ENCODE data around the gene ARF3. TPM values are rescaled to one million over a fixed set of nuclear protein-coding genes. Genes with fewer than 3 reads are reported as not detected.

The ARF3 gene
- total RNA-seq: 24.6 TPM

DNA sequence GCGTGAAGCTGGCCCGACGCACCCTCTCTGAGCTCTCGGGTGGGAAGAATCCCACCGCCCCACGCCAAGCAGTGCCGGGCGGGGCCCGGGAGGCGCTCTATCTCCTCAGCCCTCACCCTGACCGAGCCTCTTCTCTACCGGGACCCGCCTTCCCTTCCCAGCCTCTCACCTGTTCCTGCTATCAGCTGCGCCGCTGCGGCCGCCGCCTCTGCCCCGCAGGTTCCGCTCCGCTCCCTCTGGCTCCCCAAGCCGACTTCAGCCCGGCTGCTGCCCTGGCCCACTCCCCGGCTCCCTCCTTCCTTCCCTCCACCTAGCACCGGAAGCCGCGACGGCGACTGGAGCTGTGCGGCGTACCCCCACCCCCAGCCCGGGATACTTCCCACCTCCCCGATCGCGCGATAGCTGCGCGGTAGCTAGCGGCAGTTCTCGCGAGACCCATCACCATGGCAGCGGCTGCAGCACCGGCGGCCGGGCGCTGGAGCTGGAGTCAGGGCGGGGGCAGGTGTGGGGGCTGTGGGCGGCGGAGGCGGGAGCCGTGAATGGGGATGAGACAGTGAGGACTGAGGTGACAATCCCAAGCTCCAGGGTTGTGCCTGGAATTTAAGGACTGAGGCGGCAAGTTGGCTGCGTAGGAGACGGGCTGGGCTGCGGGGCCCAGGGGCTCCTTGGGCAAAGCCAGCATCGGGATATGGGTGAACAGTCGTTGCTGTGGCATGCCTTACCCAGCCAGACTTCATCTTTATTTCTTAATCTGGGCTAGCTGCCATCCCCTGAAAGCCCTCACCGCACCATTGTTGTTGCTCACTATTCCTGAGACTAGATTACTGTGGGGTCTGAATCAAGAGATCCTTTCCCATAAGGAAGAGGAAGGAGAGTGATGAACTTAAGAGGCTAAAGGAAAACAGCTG lies at the start of gene ARF3:
Gene ARF3 (minus strand): TSS at position 347 of the 908 bp plus-strand sequence. CDS start 16,392 bp downstream, outside the sequence.
- DNase-seq: peak; percentile 93

DNA sequence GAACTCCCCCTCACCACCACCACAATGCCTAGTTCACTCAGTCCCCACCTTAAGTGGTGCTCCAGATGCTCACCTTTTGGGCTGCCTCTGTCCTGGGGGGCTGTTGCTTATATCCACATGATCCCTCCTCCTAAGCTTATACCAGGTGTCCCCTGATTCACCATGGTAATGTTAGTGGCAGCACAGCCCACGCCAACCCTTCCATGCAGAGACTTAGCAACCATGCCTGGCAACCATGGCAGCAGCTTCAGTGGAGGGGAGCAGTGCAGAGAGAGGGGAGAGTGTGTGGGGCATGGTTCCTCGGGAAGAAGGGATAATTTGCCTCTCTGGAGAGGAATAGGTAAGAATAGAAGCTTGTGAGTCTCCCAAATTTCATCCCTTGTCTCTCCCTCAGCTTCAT lies 43.1 kb upstream of the ARF3 start:
- DNase-seq: no peak

DNA sequence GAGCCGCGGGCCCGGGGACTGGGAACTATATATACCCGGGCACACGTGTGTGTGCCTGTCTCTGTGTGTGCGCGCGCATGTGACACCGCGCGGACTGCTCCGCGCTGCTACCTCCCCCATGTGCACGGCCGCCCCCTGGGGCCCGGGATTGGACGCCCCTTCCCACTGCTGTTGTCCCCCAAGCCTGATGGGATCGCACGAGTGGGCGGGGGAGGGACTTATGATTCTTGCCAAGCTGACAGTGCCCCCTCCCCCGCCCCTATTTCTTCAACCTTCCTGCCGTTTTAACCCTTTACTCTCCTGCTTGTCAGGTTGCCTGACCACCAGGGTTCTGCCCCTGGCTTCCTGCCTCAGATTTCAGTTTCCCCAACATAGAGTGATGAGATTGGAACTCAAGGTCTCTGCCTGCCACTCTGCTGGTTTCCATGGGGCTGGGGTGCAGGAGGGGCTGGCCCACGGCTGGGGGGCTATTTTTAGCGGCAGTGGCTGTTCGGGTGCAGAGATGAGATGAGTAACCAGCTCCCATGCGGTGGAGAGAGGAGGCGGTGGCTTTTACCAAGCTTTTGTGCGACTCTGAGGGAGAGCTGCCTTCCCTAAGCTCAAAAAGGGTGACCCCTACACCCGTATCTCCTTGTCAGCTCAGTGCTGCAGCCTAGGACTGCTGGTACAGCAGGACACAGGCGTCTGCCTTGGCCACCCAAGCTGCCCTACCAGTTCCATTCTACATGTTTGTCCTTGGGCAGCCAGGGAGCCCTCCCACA lies 42.3 kb upstream of the ARF3 start, which contains the start of gene DDN:
Gene DDN (minus strand): TSS at position 5 of the 761 bp plus-strand sequence. CDS start 88 bp downstream, outside the sequence.
- DNase-seq: no peak

DNA sequence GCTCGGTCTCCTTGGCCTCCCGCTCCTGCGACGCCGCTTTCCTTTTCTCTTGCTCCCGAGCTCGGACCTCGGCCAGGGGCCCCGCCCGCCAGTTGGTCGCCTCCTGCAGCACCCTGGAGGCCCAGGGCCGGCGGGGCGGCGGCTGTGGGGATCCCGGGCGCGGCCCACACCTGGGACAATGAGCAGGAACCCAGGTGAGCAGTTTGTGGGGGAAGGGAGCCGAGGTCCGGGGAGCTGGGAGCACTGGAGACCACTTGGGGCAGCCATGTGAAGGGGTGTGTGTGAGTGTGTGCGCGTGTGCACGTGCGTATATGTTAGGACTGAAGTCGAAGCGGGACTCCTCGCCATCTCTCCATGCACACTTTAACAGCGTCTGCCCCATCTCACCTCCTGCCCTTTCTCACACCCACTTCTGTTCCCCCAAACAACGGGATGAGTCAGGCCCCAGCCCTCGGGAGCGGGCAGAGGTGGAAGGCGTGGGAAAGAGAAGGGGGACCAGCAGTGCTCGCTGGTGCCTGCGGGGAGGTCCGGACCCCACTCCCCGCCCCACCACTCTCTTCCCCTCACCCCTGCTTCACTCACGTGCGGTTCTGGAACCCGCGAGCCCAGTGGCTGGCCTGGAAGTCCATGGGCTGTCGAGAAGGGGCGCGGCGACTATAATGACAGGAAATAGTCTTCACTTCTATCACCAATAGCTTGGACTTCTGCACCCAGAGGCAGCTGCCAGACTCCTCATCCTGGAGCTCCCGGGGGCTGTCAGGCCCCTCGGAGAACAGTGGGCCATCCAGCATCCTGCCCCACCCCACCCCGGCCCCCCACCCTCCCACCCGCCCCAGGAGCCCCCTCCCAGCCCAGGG lies 41.4 kb upstream of the ARF3 start:
- no peak for DNase-seq

DNA sequence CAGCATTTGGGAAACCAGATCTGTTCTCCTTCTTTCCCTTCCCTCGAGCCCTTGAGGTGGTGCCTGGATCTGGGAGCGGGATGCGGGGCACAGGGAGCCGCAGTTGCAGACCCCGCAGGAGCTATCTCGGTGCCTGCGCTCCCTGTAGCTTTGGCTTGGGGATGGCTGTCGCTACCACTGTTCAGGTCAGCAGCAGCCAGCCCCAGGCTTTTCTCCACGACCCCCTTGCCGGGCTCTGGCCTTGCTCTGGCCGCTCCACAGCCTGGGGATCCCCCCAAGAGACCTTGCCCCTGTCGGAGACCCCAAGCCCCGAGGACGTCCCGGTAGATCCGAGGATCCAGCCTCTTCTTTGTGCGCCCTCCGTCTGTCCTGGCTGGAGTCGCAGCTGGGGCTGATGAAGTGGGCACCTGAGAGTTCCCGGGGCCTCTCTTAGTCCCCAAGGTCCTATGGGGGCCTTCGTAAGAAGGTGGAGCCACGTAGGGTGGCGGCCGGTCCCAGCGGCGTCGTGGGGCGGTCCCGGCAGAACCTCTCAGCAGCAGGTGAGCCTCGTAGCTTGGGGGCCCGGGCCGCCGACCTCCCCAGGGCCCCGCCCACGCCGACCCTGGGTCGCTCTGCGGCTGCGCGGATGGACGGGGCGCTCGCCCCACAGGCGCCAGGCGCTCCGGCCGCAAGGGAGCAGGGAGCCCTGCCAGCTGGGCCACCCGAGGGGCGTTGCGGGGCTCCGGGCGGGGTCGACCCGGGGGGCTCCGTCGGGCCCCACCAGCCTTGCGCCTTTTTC lies 40.6 kb upstream of the ARF3 start:
- DNase-seq: no peak

DNA sequence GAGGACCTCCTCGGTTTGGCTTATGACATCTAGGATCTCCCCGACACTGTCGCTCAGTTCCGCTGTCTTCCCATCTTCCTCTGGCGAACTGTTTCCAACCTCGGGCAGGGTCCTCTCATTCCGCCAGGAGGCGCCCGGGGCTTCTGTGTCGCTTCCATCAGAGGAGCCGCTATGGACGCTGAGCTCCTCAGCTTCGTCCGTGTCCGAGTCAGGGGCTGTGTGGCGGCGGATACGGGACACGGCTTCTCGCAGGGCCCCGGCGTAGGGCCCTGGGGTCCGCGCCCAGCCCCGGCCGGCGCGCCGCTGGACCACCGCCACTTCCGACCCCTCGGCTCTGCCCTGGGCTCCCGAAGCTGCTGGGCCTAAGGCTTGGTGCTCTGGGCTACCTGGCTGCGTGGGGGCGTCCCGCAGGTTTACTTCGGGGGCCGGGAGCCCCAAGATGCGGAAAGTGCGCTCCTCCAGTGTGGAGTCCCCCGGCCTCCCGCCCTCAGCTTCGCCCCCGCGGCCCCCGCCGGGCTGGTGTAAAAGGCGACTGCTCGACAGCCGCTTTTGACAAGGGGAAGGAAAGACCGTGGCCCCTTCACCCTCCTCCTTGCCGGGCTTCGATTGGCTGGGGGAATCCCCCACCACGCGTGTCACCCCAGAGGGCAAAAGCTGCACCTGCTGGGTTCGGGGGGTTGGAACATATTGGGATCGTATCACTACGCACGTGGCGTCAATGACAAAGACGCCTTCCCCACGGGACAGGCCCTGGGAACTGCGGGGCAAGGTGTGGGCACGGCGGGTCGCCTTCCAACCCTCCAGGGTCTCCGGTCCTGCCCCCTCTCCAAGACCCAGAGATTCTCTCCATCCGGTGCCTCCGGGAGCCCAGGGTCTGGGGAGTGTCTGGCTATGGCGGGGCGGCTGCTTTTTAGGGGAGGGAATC lies 39.8 kb upstream of the ARF3 start:
- peak; percentile 49 for DNase-seq

DNA sequence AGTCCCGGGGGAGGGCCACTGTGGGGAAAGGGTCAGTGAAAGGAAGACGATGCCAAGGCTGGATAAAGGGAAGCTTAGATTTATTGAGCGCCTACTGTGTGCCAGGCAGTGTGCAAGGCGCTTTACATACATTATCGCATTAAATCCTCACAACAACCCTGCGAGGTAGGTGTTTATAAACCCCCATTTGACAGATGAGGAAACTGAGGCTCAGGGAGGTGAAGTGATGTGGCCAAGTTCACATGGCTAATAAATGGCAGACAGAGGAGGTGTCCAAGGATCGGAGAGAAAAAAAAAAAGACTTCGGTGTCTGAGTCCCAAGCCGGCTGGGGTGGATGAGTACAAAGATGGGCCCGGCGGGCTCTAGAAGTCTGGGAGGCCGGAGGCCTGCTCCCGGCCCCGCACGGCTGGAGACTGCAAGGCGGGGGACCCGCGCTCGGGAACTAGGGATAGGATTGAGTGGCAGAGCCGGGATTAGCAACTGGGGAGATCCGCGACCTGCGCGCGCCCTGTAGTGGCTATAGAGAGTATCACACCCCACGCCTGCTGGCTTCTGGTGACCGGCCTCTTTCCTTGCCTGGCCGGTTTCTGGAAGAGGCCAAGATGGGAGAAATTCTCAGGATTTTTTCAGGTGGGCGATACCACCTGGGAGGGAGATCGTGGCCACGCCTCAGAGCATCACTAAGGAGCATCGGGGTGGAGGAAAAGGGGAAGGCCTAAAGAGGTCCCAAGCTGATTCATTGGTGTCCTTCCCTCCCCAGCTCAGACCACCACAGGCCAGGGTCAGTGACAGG lies 38.0 kb upstream of the ARF3 start:
- peak; percentile 54 for DNase-seq

DNA sequence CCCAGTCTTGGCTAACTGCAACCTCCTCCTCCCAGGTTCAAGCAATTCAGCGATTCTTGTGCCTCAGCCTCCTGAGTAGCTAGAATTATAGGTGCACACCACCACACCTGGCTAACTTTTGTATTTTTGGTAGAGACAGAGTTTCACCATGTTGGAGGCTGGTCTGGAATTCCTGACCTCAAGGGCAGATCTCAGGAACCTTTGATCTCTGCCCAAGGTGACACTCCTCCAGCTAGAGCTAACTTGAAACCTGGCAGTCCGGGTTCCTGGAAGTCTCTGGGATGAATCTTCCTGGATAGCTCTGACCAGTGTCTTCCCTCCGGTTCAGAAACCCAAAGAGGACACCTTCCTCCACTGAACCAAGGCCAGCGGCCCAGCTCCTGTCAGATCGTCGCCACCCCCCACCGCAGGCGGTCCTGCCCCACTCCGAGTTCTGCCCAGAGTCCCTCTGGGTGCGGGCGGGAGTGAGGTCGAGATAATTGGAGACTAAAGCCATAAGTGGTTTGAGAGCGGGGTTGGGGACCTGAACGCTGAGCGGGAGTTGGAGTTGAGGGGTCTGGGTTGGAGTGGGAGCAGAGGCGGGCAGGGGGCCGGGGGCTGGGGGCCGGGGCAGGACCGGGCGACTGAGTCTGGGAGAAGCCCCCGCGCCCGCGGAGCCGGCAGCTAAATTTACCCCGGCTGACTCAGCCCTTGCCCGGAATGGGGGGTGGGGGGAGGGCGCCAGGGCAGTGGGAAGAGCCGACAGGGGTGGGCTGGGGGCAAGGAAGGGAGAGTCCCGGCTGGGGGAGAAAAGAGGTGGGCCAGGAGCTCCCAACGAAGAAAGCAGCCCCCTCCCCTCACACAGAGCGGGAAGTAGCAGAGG lies 37.2 kb upstream of the ARF3 start:
- DNase-seq: no peak

DNA sequence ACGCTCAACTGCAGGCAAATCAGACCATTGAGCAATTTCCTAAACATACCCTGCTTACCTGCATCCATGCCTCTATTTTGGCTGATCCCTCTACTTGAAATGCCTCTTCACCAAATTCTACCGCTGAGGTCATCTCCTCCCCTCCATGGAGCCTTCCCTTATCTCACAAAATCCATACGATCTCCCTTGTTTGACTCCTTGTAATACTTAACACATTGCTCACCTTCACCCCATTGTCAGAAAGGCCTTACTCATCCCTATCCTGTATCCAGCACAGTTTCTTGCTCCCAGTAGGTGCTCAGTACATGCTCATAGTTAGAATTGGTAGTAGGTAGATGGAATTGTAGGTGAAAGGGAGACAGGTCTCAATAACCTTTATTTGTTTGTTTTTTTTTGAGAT lies 36.5 kb upstream of the ARF3 start:
- DNase-seq: no peak

DNA sequence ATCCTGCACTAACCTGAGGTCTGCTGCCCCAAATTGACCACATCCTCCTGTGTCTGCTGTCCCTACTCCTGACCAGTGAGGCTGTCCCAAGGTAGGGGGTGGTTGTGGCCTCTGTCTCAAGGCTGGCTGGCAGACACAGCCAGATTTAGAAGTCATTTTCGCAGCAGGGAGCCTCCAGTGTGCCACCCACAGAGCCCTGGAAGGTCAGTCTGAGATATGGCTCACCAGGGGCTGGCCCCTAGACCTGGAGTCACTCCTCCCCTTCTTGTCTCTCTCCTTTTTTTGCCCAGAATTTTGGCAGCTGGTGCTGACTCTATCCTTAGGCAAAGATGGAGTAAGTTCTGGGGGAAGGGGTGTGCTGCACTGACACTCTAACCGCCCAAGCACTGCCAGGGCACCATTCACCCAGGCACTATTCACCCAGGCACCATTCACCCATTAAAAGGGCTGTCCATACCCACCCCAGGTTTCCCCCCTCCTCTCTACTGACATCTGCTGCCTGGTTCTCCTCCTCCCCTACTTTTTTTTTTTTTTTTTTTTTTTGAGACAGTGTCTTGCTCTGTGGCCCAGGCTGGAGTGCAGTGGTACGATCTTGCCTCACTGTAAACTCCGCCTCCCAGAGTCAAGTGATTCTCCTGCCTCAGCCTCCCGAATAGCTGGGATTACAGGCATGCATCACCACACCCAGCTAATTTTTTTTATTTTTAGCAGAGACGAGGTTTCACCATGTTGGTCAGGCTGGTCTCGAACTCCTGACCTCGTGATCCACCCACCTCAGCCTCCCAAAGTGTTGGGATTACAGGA lies 34.2 kb upstream of the ARF3 start:
- no peak for DNase-seq

DNA sequence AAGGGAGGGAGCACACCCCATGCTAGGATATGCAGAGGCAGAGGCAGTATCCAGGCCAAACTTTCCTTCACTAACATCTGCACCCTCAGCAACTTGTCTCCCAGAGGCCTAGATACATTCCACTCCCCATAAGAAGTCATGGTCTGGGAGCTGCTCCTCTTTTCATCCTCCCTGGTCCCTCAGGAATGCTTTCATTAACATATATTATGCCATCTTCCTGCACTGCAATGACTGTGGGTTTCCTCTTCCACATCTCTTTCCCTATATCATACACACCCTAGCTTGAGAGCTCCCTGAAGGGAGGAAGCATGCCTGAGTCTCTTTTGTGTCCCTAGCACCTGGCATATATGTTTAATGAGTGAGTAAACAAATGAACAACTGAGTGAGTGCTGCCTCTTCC lies 33.3 kb upstream of the ARF3 start:
- DNase-seq: no peak

DNA sequence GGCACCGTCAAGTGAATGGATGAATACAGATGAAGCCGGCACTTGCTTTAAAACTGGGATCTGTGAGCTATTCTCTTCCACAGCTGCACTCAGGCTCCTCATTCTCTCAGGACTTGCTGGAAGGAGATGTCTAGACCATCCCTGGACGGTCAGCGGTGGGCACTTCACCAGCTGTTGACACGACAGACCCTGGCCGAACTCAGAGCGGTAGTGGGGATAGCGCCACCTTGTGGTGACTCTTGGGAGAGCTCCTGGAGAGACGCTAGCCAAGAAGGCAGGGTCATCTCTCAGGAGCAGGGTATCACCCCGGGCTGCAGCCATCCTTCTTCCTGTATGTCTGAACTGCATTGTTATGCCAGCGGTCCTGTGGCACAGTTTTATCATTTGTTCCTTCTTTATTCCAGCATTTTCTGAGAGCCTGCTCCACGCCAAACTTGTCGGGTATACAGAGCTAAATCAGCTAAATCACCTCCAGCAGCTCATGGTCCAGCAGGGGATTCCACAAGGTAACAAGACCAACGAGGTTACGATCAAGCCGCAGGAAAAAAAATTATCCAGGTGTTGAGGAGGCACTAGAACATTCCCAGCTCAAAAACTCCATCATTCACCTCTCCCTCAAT lies 30.9 kb upstream of the ARF3 start:
- no peak for DNase-seq

DNA sequence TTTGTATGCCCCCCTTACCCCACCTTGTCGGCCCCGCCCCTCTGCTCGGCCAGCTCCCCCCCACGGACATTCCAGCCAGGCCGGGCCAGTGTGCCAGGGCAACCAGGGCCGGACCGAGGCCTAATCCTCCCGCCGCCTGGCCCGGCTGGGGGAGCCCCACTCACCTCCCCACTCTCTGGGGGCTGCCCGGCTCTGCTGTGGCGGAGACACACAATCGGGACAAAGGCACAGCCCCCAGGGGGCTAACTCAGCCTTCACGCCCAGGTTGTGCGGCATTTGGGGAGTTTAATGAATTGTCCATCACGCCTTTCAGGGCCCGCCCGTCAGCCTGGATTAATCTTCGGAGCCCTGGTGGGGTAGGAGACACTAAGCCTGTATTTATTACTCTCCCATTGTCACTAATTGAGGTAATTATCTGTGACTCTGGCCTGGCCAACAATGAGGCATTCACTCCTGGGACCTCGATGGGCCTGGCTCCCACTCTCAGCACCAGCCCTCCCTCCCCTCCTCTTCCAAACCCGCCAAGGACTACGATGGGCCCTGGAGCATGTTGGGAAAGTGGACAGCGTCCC lies 29.5 kb upstream of the ARF3 start:
- DNase-seq: no peak

DNA sequence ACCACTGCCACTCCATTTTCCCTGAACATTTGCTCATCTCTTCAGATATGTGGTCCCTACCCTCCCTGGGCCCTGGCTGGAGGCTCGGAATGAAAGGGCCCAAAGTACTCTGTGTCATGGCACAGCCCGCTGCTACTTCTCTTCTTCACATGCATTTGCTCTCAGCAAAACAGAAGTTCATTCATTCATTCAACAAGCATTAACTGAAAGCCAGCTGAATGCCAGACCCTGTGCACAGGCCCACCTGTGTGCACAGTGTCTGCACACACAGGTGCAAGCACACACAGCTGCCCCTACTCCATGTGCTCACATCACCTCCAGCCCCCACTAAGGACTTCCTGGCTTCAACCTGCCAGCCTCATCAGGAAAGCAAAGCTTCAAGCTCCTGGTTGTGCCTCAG lies 28.6 kb upstream of the ARF3 start:
- no peak for DNase-seq

DNA sequence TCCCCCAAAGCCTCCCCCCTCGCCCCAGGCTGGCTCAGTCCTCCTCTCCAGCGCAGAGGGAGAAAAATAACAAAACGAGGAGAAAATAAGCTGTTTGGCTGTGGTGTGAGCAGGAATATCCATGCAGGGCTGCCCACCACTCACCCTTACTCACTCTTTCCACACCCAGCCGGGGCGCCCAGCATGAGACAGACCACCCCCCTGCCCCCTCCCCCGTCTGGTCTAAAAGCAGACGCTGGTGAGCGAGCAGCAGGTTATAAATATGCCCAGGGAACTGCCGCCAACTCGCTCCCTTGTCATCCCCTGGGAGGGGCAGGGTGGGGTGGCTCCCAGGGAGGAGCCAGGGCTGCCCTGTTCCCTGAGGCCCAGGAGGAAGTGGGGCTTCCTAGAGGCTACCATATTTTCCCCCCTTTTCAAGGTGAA lies 28.2 kb upstream of the ARF3 start:
- no peak for DNase-seq

DNA sequence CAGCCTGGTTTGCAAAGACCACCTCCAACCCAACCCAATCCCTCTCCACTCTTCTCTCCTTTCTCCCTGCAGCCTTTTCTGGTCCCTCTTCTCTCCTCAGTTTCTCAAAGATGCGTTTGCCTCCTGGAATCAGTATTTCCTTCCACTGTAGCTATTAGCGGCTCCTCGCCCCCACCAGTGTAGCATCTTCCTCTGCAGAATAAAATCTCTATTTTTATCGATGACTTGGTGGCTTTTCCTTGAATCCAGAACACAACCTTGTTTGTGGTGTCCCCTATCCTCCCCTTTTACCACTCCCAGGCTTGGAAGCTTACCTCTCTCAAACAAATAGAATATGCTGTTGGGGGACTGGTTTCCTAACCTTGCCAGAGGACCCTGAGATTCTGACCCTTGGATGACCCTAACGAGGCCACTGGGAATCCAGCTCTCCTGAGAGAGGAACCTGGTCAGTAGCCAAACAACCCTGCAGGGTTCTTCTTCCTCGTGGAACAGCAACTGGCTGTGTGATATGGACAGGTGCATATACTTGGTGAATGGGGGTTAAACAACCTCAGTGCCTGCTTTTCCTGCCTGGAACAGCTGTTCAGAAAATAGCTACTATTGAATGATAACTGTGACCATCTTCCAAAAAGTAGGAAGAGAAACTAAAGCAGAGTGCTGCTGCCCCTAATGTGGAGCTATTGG lies 25.3 kb upstream of the ARF3 start:
- no peak for DNase-seq

Measured in skin of body (tissue), 2 donors.